Ammon's horn (tissue), 1 donor: Measurements from ENCODE around the gene GSKIP.
A peak's percentile ranks its signal among the peaks of the same experiment; 100 is the strongest.

Source experiments
- DNase-seq: peaks from one replicate; pipeline ENCODE4 v3.0.0-alpha.2; 2016; ENCODE audit warnings: low spot score

Gene GSKIP

GRCh38 chr14:96418075-96418474 is 54.7 kb downstream of the GSKIP start:
- DNase-seq: no peak

GRCh38 chr14:96421236-96421635 is 57.9 kb downstream of the GSKIP start:
- no peak for DNase-seq

- DNase-seq: no peak
These were observed 59.7 kb downstream of the GSKIP start for GRCh38 chr14:96422992-96423391.

GRCh38 chr14:96423446-96424108 is 60.3 kb downstream of the GSKIP start:
- no peak for DNase-seq

- peak; percentile 85 for DNase-seq
These were observed 61.0 kb downstream of the GSKIP start for GRCh38 chr14:96424109-96424989.

- DNase-seq: no peak
These were observed 70.7 kb downstream of the GSKIP start for GRCh38 chr14:96434040-96434439.
